ENCODE data around the gene CBX6. TPM values are rescaled to one million over a fixed set of nuclear protein-coding genes. Genes with fewer than 3 reads are reported as not detected.

CBX6 gene
- total RNA-seq, 1 experiment from 2014 or later = 31.4 TPM

DNA sequence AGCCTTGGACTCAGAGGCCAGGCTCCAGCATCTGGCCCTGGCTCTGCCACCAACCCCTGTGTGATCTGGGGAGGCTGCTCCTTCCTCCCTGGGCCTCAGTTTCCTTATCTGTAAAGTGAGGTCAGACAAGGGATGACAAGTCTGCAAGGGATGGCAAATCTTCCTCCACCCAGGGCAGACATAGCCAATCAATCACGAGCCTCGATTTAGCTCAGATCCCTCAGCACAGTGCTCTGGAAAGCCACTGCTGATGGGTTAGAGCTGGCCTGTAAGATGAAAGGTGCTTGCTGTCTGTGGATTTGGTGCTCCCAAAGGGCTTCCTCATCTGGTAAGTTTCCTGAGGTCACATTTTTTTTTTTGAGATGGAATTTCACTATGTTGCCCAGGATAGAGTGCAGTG, 48.4 kb downstream of the CBX6 start:
- Histone ChIP-seq H2AFZ (ENCODE audit: low read length) (no peak overlapping the region), H3K18ac (ENCODE audit: insufficient read length, low read depth, low read length) (no peak overlapping the region), H3T11ph (ENCODE audit: low read length) (no peak overlapping the region), H4K5ac (ENCODE audit: insufficient read length, low read depth, low read length) (no peak overlapping the region), H2BK20ac (ENCODE audit: low read depth, low read length, poor library complexity, severe bottlenecking) (no peak overlapping the region), H3K14ac (ENCODE audit: insufficient read depth, low read length) (no peak overlapping the region), H3K79me1 (ENCODE audit: insufficient read depth, low read depth, low read length, poor library complexity, severe bottlenecking) (no peaks in the 10 kb centered on the region), H2AK5ac (ENCODE audit: insufficient read length, low read length) (no peak overlapping the region), H2BK12ac (ENCODE audit: insufficient read length, low read depth, low read length) (no peak overlapping the region), H3K9ac (ENCODE audit: extremely low read depth, insufficient read length, low read length) (no peak overlapping the region), H3K23ac (ENCODE audit: insufficient read length, low read depth, low read length) (no peak overlapping the region), H2BK120ac (ENCODE audit: low read depth, low read length, poor library complexity, severe bottlenecking) (no peak overlapping the region), H2BK5ac (ENCODE audit: insufficient read length, low read length) (no peak overlapping the region), H3K27me3 (ENCODE audit: insufficient read depth, low read length) (no peaks in the 10 kb centered on the region), H4K91ac (ENCODE audit: insufficient read length, low read depth, low read length) (no peak overlapping the region), H4K8ac (replicated peaks; ENCODE audit: insufficient read length, low read depth, low read length) (no peak overlapping the region), H3K56ac (ENCODE audit: insufficient read length, low read depth, low read length) (no peak overlapping the region), H2BK15ac (ENCODE audit: low read depth, low read length) (no peak overlapping the region), H3K27ac (ENCODE audit: insufficient read length, low read depth, low read length) (no peak overlapping the region), H4K20me1 (ENCODE audit: control insufficient read depth, insufficient read depth, insufficient read length) (no peaks in the 10 kb centered on the region), H3K4ac (ENCODE audit: low read depth, low read length) (no peak overlapping the region), H3K4me1 (ENCODE audit: insufficient read depth, low read length) (no peaks in the 10 kb centered on the region), H3K79me2 (ENCODE audit: insufficient read depth, low read length) (no peaks in the 10 kb centered on the region), H3K4me2 (ENCODE audit: insufficient read depth, insufficient read length, low read length) (no peak overlapping the region), H3K23me2 (ENCODE audit: insufficient read length, low read depth, low read length, poor library complexity, severe bottlenecking) (no peaks in the 10 kb centered on the region), H3K9me3 (ENCODE audit: control insufficient read depth, low read depth, low read length) (no peaks in the 10 kb centered on the region)
- Mint-ChIP-seq H3K9me3 (no peaks in the 10 kb centered on the region), H3K27me3 (ENCODE audit: low read depth) (peaks cover 19% of the 10 kb centered on the region), H3K4me1 (peaks cover 11 to 12% of the 10 kb centered on the region in 2 experiments), H3K27ac (no peak overlapping the region), H3K4me3 (no peak overlapping the region), H3K36me3 (ENCODE audit: insufficient read depth in 1 of 3, low read depth in 3 of 3) (no peaks in the 10 kb centered on the region)
- DNase-seq = no peak
- WGBS (ENCODE audit: extremely low coverage, insufficient read length, low lambda C conversion rate) = no CpG with 5 or more reads among the region's 2 CpGs
- TF ChIP-seq CTCF (conservative IDR thresholded peaks at IDR 0.05) = no peak
